Stimulated activated CD8-positive, alpha-beta memory T cell treated with anti-CD3 and anti-CD28 coated beads, Interleukin-12 subunit alpha, Interleukin-12 subunit beta, amount 100 ng/mL, for 24 hours (primary cell): ENCODE measurements around the gene B3GALNT2.
A peak's percentile ranks its signal among the peaks of the same experiment; 100 is the strongest.
"Not testable (repeated sequence)": the region's sequence is repeated elsewhere in the genome, so short reads cannot be mapped to it uniquely, and the experiment has no call there.

Experiments
- DNase-seq: peaks from one replicate; pipeline ENCODE4 v3.0.0-alpha.2; 2020; ENCODE audit errors: extremely low read depth

B3GALNT2 gene

DNA sequence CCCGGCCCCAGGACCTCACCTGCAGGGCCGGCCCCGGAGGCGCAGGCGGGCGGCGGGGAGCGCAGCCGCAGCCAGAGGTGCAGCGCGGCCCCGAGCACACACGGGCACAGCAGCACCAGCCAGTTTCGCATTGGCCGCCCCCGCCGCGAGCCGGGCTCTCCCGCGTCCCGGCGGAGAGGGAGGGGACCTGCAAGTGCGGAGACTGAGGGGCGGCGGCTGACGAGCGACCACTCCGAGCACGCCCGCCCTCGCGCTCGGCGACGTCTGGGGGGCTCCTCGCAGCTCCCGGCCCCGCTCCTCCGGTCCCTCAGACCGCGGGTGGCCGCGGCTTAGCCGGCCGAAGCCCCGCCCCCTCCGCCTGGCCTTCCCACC lies at the start of gene B3GALNT2:
Gene B3GALNT2, minus strand, starts transcription at position 331 of the 372 bp plus-strand sequence. Its CDS starts 200 bp downstream, at position 131.
- no peak for DNase-seq

DNA sequence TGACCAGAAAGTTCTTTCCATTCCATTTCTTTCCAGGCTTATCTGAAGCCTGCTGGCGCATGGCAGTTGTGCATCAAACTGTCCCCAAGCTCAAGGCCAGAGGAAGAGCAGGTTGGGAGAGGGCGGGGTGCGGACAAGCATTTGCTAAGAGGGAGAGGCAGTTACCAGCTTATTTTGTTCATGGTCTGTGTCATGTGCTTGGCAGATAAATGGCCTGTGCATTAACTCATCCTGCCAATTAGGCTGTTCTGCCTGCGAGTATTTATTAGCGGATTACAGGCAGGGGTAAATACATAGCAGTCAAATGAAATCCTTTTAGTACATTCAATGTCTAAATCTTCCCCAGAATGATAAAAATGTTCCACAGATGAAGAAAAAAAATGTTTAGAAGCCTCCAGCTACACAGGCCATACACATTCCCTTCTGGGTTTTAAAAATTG lies 48.9 kb upstream of the B3GALNT2 start:
- no peak for DNase-seq

DNA sequence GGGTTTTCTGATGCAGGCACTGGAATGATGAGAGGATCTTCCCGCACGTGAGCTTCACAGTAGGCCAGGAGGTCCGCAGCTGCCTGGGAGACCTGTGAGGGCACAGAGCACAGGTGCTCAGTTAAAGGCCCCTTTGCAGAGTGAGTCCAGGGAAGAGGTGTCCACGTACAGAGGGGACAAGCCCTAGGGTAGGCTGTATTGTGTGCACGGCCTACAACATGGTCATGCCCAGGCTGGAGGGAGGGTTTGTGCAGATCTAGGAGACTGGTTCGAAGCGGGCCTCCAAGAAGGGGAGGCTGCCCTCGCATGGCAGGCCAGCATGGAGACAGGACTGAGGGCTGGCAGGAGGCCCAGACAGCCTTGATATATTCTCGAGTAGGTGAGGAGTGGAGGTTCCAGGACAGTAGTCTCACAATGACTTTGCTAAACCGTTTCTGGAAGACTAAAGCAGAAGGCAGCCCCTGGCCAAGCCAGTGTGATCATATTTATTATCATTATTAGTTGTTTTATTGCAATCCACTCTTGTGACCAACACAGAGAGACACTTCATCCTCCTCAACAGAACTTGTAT lies 48.0 kb upstream of the B3GALNT2 start:
- DNase-seq, result no peak

DNA sequence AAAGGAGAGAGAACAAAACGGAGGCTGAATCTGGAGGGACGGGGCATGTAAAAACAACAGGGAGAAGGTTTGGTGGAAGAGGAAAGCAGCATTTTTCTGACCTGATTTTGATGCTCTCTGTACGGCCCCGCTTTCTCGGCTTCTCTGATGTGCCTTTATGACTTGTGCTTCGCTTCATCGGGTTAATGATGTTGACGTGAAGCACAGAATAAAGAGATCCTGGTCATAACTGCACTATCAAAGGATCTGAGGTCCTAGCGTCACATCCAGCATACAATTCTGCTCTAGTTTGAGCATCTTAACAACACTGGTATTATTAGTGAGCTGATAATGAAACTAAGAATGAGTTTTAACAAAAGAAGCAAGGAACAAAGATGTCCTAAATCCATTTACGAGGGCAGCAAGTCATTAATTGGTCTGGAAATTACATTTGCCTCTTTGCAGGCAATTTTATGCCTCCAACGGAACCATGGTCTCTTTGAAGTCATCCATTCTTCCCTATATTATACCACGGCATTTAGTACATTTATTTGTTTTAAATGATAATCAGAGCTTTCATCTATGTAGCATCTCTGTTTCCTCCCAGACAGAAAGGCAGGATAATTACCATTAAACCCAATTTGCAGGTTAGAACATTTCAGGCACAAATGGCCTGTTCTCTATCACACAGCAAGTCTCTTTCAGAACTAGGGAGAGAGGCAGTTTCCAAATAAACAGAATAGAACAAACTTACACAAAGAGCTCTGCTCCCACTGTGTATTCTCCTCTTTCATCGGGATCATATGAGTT lies 45.3 kb upstream of the B3GALNT2 start:
- no peak for DNase-seq

DNA sequence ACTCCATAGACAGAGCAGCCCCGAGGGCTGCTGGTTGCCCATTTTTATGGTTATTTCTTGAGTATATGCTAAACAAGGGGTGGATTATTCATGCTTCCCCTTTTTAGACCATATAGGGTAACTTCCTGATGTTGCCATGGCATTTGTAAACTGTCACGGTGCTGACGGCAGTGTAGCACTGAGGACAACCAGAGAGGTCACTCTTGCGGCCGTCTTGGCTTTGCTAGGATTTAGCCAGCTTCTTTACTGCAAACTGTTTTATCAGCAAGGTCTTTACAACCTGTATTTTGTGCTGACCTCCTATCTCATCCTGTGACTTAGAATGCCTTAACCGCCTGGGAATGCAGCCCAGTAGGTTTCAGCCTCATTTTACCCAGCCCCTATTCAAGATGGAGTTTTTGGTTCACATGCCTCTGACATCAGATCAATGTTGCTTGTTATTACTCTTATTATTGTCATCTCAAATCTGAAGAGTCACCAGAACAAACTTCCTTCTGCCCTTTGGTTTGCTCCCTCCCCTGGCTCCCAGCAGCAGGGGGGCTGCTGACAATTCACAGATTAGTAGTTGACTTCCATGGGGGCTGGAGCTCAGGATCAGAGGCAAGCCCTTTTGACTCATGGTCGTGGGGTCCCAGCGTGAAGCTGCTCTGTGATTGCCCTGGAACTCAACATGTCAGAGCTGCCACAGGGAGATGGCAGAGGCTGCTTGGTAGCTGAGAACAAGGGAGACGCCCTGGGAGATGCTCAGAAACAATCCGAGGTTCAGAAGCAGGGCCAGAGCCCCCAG lies 42.3 kb upstream of the B3GALNT2 start:
- not testable (repeated sequence) for DNase-seq

DNA sequence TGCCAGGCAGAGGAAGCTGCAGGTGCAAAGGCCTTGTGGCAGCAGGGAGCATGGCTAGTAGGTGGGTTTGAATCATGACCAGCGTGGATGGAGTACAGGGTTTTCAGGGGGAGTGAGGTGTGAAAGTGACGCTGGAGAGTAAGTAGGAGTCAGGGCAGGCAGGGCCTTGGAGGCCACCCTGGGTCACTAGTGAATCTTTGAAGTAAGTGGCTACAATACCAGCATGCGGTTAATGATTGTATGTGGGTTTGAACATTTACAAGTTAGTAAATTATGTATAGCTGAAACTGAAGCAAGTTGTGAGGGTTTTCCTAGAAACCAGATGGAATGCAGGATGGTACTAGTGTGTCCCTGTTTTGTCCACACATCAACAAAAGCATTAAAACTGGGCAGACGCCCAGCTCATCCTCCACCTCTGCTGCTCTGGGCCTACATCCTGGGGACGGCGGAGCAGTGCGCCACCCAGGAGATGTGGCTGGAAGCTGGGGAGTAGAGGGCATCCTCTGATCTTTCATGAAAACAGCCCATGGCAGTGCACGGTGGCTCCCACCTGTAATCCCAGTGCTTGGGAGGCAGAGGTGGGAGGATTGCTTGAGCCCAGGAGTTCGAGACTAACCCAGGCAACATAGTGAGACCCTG lies 41.2 kb upstream of the B3GALNT2 start:
- no peak for DNase-seq

DNA sequence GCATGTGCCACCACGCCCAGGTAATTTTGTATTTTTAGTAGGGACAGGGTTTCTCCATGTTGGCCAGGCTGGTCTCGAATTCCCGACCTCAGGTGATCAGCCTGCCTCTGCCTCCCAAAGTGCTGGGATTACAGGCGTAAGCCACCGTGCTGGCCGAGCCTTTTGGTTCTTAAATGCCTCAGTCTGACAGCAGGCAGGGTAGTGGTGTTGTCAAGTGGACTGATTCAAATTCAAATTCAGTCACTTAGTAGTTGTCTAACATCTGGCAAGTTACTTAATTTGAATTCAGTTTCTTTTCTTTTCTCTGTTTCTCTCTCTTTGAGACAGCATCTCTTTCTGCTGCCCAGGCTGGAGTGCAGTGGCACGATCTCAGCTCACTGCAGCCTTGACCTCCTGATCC lies 38.6 kb upstream of the B3GALNT2 start:
- DNase-seq, result not testable (repeated sequence)

DNA sequence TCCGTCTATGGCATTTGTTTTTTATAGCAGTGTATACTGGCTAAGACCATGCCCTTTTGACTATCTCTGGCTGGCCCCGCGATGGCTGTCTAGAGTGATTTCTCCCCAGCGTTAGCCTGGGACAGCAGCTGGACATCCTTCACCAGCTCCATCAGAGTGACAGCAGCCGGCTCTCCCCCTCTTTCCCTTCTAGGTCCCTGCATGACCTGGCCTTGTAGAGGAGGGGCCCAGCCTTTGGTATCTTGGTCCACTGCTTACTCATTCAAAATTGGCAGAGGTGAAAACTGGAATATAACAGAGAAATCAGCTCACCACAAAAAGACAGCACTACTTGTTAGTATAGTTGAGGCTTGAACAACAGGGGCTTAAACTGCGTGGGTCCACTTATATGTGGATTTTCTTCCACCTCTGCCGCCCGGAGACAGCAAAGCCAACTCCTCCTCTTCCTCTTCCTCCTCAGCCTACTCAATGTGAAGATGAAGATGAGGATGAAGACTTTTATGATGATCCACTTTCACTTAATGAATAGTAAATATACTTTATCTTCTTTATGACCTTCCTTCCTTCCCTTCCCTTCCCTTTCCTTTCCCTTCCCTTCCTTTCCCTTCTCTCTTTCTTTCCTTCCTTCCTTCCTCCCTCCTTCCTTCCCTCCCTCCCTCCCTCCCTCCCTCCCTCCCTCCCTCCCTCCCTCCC lies 29.4 kb upstream of the B3GALNT2 start:
- DNase-seq, result no peak

DNA sequence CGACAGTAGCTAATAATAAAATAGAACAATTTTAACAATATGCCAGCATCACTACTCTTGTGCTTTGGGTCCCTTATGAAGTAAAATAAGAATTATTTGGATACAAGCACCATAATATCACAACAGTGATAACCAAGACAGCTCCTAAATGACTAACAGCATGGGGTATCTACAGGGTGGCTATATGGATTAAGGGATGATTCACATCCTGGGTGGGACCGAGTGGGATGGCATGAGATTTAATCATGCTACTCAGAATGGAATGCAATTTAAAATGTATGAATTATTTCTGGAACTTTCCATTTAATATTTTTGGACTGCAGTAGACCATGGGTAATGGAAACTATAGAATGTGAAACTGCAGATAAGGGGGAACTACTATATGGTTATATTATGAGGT lies 28.1 kb upstream of the B3GALNT2 start:
- no peak for DNase-seq

DNA sequence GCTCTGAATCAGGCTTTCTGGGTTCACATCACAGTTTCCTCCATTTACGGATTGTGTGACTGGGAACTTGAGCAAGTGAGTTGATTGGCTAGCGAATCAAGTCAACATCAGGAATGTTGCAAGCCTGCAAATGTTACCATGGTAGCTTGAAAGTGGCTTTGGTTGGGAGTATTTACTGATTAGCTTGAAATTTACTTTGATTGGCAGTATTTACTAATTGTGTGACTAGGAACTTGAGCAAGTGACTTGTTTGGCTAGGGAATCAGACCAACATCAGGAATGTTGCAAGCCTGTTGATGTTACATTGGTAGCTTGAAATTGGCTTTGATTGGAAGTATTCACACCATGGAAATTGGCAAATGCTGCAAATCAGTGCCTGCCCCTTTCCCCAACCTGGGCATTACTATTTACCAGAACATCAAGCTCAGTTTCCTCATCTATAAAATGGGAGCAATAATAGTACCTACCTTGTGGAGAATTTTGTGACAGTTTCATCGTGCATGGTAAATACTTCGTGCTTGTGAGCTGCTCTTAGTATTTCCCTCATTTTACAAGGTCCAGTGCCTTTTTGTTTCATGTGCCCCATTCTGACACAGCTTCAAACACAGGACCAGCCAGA lies 23.1 kb upstream of the B3GALNT2 start:
- DNase-seq, result no peak

DNA sequence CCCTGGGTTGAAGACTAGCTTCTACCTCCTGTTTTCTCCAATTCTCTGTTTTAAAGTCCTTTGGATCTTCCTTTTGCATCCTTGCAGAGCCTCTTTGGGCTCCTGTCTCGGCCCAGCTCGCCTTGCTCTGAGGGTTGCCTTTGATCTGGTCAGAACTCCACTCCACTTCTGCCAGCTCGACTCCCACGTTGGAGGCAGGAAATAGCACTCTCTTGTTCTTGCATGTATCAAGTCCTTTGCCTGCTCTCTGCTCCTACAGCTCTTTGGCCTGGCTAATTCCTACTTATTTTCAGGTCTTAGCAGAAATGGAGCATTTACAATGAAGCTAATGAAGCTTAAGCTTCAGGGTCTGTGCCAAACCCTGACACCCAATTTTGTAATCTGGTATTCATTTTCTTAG lies 21.1 kb upstream of the B3GALNT2 start:
- no peak for DNase-seq

DNA sequence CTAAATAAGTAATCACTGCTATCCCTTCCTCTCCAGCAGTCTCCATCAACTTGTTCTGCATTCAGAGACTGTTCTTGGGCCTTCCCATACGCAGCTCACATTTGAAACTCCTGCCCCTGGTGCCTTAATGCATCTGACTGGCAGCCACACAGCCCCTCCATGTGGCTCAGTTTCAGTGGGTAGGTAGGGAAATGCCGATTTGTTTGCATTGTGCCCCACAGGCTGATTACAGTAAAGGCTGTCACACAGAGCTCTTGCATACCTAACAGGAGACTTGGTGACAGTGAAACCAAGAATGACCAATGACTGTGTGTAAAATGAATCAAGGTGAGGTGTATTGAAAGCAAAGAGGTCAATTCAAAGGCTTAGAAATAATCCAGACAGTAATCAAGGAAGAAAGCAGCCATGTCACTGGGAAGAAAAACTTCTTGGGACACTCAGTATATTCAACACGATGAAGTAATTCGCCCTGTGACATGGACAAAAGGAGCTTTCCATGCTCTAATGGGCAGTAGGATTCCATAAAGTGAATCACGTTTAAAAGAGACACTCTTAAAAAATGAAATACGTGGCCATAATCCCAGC lies 12.7 kb upstream of the B3GALNT2 start:
- no peak for DNase-seq

DNA sequence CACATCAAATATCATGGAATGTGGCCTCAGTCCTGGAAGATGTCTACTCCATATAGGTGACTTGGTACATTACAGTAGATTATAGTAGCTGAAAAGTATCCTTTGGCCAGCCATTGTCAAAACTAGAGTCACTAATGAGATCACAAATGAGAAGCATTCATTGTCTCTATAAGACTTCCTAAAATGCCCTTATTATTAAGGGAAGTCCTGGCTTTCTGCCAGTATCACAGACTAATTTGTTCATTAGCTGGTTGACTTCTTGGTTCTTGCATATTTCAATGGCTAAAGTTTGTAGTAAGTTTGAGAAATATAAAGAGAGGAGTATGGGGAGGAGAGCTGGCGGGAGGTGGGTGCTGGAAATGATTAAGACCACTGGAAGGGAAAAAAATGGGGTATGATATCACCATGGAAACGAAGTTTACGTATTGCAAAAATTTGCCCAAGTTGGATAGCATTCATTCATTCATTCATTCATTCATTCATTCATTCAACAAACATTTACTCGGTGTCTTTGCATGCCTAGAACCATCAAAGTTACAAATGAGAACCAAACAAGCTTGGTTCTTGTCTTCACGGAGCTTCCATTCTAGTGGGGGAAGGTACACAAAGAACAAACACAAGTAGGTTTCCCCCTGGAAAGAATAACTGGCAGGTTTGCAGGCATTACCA lies 11.7 kb upstream of the B3GALNT2 start:
- DNase-seq, result no peak

DNA sequence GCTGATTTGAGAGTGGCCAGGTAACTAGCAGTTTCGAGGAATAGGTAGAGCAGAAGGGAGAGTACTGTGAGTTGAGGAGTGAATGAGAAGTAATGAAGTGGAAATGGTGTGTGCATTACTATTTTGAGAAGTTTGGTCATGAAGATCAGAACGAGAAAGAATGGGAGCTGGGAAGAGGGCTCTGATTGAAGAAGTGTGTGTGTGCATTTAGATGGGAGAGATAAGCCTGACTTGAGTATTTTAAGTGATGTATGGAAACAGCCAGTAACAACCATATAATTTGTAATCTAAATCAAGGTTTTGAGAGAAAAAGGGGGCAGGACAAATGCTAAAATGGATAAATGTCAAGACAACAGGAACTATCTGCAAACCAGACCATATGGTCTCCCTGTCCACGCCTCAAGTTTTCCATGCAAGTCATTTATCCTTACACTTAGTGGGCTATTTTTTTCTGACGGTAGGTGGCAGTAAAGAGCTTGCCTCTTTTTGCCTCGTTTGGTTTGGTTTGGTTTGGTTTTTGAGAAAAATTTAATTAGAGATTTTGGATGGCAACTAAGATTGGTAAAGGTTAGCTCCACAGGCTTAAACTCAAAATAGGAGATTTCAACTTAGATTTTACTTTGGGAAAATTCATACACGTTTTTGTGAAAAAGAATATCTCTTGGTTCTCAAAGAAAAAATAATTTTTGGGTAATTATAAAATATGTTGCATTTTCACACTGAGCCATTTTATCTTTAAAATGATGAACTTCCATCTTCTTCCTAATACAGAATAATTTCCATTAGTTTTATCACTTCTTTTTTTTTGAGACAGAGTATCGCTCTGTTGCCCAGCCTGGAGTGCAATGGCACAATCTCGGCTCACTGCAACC lies 9.5 kb upstream of the B3GALNT2 start:
- no peak for DNase-seq

DNA sequence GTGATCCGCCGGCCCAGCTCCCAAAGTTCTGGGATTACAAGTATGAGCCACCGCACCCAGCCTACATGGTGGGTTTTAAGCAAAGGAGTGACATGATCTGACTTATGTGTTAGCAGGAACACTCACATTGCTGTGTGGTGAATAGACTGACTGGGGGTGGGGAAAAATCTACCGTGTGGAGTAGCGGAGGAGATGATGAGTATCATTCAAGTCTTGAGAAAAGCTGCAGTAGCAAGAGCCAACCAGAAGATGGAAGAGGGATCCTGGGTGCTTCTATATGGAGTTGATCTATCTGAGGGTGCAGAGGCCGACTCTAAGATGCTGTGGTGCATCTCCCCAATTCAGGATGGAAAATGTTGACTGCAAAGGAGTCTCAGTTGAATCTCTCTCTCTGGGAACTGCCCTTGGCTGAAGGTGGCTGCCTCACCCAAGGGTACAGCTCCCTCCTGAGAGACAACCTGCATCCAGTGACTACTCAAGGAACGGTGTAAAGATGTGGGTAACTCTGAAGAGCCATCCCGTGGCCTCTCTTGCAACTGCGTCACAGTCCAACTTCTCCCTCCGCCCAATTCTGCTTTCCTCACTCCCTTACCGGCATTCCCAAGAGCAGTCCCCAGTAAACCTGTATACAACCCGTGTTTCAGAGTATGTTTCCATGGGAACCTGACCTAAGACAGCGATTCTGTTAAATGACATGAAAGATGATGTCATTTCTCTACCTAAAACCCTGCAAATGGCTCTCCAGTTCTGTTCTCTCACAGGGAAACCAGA lies 7.4 kb upstream of the B3GALNT2 start:
- DNase-seq, result no peak

DNA sequence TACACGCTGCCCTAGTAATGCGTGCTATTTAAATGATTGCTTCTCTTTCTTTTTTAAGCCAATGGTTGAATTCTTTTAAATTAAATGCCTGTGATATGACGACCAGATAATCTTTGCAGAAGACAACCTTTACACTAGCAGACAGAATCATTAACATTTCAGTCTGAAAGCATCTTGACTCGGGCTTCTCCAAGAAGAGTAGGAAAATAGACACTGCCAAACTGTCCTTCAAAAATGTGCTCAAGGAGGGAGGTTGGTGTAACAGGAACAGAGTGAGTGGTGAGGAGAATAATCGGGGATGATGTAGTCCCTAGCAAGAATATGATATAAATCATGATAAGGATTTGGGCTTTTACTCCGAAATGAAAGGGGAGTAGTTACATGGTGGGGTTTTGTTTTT lies 6.6 kb upstream of the B3GALNT2 start:
- DNase-seq, result no peak

DNA sequence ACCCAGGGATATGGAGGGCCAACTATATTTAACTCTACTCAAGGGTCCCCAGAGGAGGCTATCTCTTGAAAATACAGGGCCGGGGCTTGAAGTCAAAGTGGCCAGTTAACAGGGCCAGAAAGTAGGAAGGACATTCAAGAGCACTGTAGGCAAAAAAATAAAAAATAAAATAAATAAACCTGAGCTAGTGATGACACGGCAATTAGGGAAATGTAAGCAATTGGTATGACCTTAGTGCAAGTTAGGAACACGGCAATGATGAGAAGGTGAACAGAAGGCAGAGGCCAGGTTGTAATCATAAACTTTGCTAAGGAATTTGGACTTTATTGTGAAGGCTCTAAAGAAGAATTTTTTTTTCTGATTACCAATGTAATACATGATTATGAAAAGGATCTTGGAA lies 3.4 kb upstream of the B3GALNT2 start:
- no peak for DNase-seq

DNA sequence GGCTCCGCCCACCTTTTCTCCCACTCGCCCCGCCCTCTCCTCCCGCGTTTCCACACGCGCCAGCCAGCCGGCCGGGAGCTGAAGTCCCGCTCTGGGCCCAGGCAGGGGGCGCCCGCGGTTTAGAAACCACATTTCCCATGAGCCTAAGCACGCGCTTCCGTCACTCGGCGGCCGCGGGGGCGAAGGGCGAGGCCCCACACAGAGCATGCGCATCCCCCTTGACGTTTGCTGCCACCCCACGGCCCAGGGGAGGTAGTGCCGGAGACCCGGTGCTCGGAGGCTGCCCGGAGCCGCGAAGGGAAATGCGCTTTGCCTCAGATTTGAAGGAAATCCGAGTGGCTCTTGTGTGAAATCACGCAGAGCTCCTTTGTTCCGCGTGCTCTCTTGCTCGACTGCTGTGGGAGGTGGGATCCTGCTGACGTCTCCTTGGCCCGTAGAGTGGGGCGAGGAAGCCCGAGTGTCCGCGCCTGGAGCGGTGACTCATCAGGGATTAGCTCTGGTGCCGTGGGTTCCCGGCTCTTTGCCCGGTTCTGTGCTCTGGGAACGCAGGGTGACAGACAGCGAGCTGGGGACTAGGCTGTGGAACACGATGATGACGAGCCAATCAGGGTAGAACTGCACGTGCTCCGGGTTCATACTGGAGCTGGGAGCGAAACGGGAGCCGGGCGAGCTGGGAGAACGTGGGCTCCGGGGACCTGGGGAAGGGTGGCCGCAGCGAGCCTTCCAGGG lies 406 bp upstream of the B3GALNT2 start:
- peak; percentile 97 for DNase-seq
